Measurements from ENCODE around the gene CDC37.
A peak's percentile ranks its signal among the peaks of the same experiment; 100 is the strongest.

- TF ChIP-seq, protein P1, sequence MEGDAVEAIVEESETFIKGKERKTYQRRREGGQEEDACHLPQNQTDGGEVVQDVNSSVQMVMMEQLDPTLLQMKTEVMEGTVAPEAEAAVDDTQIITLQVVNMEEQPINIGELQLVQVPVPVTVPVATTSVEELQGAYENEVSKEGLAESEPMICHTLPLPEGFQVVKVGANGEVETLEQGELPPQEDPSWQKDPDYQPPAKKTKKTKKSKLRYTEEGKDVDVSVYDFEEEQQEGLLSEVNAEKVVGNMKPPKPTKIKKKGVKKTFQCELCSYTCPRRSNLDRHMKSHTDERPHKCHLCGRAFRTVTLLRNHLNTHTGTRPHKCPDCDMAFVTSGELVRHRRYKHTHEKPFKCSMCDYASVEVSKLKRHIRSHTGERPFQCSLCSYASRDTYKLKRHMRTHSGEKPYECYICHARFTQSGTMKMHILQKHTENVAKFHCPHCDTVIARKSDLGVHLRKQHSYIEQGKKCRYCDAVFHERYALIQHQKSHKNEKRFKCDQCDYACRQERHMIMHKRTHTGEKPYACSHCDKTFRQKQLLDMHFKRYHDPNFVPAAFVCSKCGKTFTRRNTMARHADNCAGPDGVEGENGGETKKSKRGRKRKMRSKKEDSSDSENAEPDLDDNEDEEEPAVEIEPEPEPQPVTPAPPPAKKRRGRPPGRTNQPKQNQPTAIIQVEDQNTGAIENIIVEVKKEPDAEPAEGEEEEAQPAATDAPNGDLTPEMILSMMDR (IDR thresholded peaks at IDR 0.05; ENCODE audit: low read depth, low read length), result peak; percentile 98
- no peak for TF ChIP-seq MAX (IDR thresholded peaks at IDR 0.05; ENCODE audit: low read depth, low read length)
- TF ChIP-seq POLR2A (IDR thresholded peaks at IDR 0.05; ENCODE audit: extremely low read depth, insufficient read length), result no peak
These were observed 20.8 kb upstream of the CDC37 start for GRCh38 chr19:10424011-10424637.

All from NB4 (cell line).